Stimulated activated CD4-positive, alpha-beta T cell treated with anti-CD3 and anti-CD28 coated beads, Interleukin-4, amount 100 ng/mL, for 4 hours (primary cell): ENCODE results near the gene ZDHHC13.

Experiments
- DNase-seq, 2 experiments: peaks; one replicate each; pipeline ENCODE4 v3.0.0-alpha.2; 2020

ZDHHC13 gene

GRCh38 chr11:19173004-19173689 is 56.2 kb downstream of the ZDHHC13 start:
- no peak for DNase-seq

GRCh38 chr11:19173964-19174638 is 57.1 kb downstream of the ZDHHC13 start:
- no peak for DNase-seq

DNA sequence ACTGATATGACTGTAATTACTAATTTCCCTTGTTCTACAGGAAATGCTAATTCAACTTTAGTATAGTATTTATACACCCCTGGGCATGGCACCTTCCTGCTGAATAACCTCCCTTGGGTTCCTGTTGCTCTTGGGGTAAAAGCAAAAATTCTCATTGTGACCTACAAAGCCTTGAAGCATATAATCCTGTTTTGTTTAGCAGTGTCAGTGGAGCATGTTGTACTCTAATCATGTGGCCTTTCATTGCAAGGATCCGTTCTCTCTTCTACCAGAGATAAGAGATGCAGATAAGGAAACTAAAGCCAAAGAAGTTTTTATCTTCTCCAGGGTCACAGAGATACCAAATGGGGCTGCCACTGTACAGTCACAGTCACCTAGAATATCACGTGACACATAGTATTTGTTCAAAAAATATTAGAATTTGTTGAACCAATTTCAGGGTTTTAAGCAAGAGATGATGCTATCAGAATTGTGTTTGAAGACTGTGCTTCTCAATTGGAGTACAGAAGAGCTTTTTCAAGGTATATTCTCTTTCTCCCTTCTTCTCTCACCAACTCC is 59.7 kb downstream of the ZDHHC13 start:
- no peak for DNase-seq

- no peak for DNase-seq
Observed at GRCh38 chr11:19181531-19182261, 64.7 kb downstream of the ZDHHC13 start.

GRCh38 chr11:19183646-19184045 is 66.7 kb downstream of the ZDHHC13 start:
- DNase-seq: no peak

DNA sequence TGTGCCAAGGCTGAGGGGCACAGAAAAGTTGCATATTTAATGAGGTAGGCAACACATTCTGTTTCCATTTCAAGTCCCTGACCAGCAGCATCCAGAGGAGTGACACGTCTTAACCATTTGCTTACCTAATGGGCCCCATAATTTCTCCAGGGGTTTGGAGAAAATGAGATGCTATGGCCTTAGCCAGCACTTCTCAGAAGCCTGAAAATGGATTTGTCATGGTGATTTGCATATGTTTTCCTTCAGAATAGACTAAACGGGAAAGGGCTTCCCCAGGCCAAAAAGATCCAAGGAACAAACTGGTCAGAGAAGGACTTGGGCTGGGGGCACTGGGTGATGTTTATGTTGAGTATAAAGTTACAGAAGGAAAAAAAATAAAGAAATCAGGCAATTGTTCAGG is 68.1 kb downstream of the ZDHHC13 start:
- no peak for DNase-seq

GRCh38 chr11:19185516-19186052 is 68.6 kb downstream of the ZDHHC13 start:
- DNase-seq: no peak

- no peak for DNase-seq
Observed at GRCh38 chr11:19187114-19187832, 70.3 kb downstream of the ZDHHC13 start.

GRCh38 chr11:19187833-19188258 is 70.9 kb downstream of the ZDHHC13 start:
- no peak for DNase-seq

GRCh38 chr11:19191530-19192169 is 74.7 kb downstream of the ZDHHC13 start:
- no peak for DNase-seq

- DNase-seq: no peak
Observed at GRCh38 chr11:19193916-19194315, 76.9 kb downstream of the ZDHHC13 start.

- no peak for DNase-seq
Observed at GRCh38 chr11:19194620-19195308, 77.8 kb downstream of the ZDHHC13 start.

DNA sequence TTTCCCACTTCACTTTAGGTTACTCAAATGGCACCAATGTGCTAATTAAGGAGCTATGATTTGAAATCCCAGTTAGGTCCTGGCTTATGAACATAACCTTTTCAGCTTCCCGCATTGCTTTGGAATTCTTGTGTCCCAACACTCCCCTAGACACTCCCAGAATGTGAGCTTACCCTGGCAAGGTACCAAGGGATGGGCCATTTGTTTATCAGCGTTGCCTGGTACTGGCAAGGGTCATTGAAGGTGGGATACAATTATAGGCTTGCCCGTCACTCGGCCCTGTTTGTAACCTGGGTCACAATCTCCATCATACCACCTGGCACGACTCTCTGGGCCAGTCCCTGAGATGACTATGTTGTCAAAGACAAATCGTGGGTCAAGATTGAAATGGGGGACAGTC is 79.5 kb downstream of the ZDHHC13 start:
- no peak for DNase-seq

- DNase-seq: no peak
Observed at GRCh38 chr11:19199048-19199447, 82.1 kb downstream of the ZDHHC13 start.

GRCh38 chr11:19199771-19200170 is 82.8 kb downstream of the ZDHHC13 start:
- no peak for DNase-seq

- DNase-seq: no peak
Observed at GRCh38 chr11:19200410-19201201, 83.6 kb downstream of the ZDHHC13 start.

DNA sequence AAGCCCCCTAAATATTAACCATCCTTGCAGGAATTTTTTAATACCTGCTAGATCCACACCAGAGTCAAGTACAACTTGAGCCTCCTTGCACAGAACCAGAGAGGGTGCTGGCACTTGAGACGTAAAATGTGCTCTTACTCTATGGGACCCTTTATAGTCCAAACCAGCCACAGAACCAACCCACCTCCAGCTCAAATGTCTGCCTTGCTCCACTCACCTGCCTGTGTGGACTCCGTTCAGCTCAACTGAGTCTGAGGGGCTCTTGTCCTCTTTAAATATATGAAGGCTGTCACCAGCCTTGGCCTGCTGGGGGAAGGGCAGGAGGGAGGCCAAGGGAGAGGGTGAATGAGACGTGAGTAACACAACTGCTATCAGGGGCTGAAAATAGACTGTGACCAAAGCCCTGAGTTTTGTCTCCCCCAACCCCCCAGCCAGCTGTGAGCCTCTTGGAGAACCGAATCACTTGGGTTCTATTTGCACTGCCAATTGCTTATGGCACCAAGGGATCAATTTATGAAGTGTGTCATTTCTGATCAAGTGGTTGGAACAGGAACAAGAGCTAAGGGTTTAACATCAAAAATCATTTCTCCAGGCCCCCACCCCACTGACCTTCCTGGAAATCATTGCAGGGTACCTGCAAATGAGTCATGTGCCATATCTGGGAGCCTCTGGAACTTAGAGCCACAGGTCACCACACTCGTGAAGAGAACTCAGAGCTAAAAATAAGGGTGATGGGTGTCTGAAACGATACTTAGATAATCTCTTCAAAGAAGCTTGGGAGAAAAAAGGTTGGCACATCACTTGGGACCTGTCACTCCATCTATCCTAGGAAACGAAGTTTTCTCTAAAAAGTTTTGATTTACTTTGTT is 85.0 kb downstream of the ZDHHC13 start, which contains the start of gene CSRP3:
TSS of gene CSRP3 (minus strand) at position 247 of the 869 bp plus-strand sequence. CDS start 9,535 bp downstream, outside the sequence.
- no peak for DNase-seq

- DNase-seq: no peak
Observed at GRCh38 chr11:19204836-19205235, 87.9 kb downstream of the ZDHHC13 start.

DNA sequence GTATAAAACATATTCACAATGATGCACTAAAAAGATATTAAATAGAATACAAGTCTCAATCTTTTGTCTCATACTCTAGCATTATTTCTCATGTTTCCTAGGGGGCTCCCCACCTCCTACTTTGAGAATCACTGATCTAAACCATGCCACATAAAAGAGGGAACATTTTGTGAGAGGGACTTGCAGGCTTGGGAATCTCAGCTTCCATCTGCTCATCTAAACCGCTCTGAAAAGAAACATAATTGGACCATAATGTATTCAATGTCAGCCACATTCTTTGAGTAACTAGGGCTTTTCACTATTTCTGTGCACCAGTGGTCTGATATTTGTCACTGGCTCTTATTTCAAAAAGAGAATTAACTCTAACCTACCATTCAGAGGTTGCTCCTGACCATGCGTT is 91.2 kb downstream of the ZDHHC13 start:
- DNase-seq: no peak
